ENCODE measurements around the gene FAM53A.

FAM53A gene

GRCh38 chr4:1721666-1722550 is 37.8 kb upstream of the FAM53A start:
- in situ Hi-C loops (cut with HindIII; ENCODE audit: low sequenced_read_pairs) = no loop called here
- peak overlapping the region; percentile 54 for H3K4me3 ChIP-seq (ENCODE audit: low read depth, low read length)
- DNase-seq (ENCODE audit: low read depth) = no peak
- TF ChIP-seq CTCF (IDR thresholded peaks at IDR 0.05; ENCODE audit: low read depth, low read length, missing control alignments) = no peak

- no peak for TF ChIP-seq CTCF (IDR thresholded peaks at IDR 0.05; ENCODE audit: low read depth, low read length, missing control alignments)
- in situ Hi-C loops (cut with HindIII; ENCODE audit: low sequenced_read_pairs) = no loop called here
- peak within 1 kb of the TSS; percentile 54 for H3K4me3 ChIP-seq (ENCODE audit: low read depth, low read length)
- peak; percentile 60 for DNase-seq (ENCODE audit: low read depth)
These were observed 37.0 kb upstream of the FAM53A start, which contains the start of the genes TACC3 and TMEM129 for GRCh38 chr4:1721003-1721665. Gene TACC3, plus strand, starts transcription at chr4:1721521. Its CDS starts 1,901 bp downstream, at chr4:1723422. Gene TMEM129, minus strand, starts transcription at chr4:1721323. Its CDS starts 486 bp downstream, at chr4:1720837.

- peak overlapping the region; percentile 54 for H3K4me3 ChIP-seq (ENCODE audit: low read depth, low read length)
- DNase-seq (ENCODE audit: low read depth) = no peak
- TF ChIP-seq CTCF (IDR thresholded peaks at IDR 0.05; ENCODE audit: low read depth, low read length, missing control alignments) = no peak
- in situ Hi-C loops (cut with HindIII; ENCODE audit: low sequenced_read_pairs) = no loop called here
These were observed 36.3 kb upstream of the FAM53A start for GRCh38 chr4:1720163-1720983.

- no peak overlapping the region for H3K4me3 ChIP-seq (ENCODE audit: low read depth, low read length)
- no peak for TF ChIP-seq CTCF (IDR thresholded peaks at IDR 0.05; ENCODE audit: low read depth, low read length, missing control alignments)
- in situ Hi-C loops (cut with HindIII; ENCODE audit: low sequenced_read_pairs) = no loop called here
- no peak for DNase-seq (ENCODE audit: low read depth)
These were observed 34.2 kb upstream of the FAM53A start for GRCh38 chr4:1718095-1718850.

- no peak overlapping the region for H3K4me3 ChIP-seq (ENCODE audit: low read depth, low read length)
- no peak for DNase-seq (ENCODE audit: low read depth)
- in situ Hi-C loops (cut with HindIII; ENCODE audit: low sequenced_read_pairs) = no loop called here
- no peak for TF ChIP-seq CTCF (IDR thresholded peaks at IDR 0.05; ENCODE audit: low read depth, low read length, missing control alignments)
These were observed 33.3 kb upstream of the FAM53A start for GRCh38 chr4:1717129-1718094.

Data from astrocyte of the cerebellum (primary cell).